Fibroblast of peridontal ligament (primary cell): ENCODE data around the gene ZFYVE28.
"Not testable (repeated sequence)": the region's sequence is repeated elsewhere in the genome, so short reads cannot be mapped to it uniquely, and the experiment has no call there.

Experiments used
- DNase-seq: peaks from one replicate; pipeline ENCODE4 v3.0.0-alpha.2; 2010; ENCODE audit errors: extremely low read depth

Gene ZFYVE28

DNA sequence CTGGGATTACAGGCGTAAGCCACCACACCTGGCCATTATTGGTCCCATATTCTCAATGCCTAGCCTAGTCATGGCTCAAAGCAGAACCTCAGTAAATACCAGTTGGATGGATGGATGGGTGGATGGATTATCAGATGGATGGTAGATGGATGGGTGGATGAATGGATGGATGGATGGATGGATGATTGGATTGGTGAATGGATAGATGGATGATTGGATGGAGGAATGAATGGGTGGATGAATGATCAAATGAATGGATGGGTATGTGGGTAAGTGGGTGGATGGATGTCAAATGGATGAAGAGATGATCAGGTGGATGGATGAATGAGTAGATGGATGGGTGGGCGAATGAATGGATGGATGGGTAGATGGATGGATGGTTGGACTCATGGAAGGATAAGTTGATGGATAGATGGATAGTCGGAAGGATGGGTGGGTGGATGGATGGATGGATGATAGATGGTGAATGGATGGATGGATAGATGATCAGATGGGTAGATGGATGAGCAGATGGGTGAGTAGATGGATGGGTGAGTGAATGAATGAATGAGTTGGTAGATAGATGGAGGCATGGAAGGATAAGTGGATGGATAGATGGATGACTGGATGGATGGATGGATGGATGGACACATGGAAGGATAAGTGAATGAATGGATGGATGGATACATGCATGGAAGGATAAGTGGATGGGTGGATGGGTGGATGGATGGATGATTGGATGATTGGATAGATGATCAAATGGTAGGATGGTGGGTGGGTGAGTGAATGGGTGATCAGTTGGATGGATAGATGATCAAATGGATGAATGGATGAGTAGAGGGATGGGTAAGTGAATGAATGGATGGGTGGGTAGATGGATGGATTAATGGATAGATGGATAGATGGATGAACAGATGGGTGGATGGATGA, 28.5 kb upstream of the ZFYVE28 start:
- DNase-seq = no peak

- DNase-seq = no peak
Observed at GRCh38 chr4:2445571-2445970, 27.1 kb upstream of the ZFYVE28 start.

DNA sequence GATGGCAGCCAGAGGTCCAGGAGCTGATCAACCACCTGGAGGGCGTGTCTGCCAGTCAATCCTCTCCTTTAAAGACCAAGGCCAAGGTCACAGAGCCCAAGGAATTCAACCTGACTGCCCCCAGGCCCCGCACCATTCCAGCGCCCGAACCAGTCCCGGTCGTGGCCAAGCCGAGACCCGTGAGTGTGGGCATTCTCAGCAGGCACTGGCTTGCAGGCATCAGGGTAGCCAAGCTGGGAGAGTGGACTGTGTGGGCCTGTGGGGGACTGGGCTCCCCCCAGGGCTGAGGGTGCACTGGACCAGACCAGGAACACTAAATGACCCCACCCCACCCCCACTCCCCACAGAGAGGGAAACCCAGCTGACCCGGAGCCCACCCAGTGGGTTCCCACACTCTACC, 26.7 kb upstream of the ZFYVE28 start:
- DNase-seq = no peak

DNA sequence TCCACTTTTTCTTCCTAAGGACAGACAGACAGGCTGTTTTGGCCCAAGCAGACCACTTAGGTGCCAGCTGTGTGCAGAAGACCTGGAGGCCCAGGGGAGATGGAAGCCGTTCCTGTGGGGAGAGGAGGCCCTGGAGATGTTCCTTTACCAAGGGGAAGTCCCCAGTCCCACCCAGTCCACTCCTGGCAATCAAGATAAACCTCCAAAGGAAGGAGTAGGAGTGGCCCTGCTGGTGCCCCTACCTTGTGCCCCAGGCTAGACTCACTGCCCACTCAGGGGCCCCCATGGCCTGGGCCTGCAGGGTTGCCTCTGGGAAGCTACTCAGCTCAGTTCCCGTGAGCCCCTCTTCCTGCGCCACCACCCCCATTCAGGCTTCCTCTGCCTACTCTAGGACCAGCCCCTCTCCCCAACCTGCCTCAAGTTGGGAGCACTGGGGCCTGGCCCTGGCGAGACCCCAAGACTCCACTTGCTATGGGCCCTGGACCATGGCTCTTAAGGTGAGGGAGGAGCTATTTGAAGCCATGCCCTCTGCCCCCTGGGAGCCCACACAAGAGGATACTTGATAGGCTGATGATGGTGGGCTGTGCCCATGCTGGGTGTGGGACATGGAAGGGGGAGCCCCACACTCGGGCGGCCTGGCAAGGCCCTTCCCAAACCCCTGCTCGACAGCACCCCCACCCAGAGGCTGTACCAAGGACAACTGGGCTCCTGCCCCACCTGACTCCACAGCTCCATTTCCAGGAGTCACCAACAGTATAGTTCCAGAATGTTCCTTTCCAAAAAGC, 25.7 kb upstream of the ZFYVE28 start:
- no peak for DNase-seq

DNA sequence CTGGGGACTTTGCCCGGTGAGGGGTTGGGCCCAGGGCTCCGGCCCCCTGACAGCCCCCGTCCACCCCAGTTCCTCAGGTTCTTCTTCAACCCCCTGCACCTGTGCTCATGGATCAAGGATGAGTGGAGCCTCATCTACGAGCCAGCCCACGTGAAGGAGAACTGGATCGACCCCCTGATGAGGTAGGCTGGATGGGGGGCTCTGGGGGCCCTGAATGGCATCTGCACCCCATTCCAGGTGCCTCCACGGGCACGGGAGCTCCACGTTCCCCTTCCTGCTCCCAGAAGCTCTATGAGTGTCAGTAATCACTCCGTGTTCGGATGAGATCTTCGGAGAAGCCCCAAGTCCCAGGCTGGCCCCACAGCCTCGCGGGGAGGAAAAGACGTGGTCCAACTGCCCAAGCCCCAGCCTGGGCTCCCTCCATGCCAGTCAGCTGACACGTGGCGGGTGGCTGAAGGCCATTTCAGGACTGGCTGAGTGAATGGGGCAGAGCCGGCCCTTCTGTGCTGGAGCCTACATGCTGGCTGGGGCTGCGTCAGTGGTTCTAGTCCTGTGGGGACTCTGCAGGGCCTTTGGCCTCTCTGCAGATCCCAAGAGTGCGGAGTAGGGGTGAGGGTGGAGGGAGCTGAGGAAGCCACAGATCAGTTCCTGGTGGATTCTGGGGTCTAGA, 24.8 kb upstream of the ZFYVE28 start:
- DNase-seq = no peak

- no peak for DNase-seq
Observed at GRCh38 chr4:2442175-2442993, 23.9 kb upstream of the ZFYVE28 start.

DNA sequence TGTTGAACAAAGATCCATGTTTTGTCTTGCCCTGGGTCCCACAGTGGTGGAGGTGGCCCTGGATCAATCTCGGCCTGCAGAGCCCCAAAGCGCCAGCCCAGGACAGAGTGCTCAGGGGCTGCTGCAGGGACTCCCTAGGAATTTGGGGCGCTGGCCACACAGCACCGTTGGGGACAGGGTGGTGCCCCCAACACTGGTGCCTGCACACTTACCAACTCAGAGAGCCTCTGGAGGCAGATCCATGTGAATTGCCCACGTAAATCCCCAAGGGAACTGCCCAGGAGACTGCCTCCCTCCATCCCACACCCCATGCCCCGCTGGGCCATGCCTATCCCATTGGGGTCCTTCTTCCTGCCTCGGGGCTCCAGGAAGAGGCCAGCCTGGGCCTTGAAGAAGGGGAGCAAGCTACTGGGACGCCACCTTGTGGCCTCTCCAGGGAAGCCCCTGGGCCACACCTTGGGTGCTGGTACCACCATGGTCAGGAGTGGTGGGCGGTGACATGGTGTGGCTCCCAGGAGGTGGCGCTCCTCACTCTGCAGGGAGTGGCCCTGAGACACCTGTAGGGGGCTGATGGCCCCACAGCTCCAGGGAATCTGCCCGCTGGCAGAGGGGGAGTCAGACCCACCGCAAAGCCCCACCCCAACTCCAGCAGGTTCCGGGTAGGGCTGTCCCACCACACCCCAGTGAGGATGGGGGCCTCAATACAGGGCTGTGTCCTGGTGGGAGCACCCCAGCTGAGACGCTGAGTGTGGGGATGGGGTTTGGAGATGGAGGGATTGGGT, 23.1 kb upstream of the ZFYVE28 start:
- DNase-seq = no peak

DNA sequence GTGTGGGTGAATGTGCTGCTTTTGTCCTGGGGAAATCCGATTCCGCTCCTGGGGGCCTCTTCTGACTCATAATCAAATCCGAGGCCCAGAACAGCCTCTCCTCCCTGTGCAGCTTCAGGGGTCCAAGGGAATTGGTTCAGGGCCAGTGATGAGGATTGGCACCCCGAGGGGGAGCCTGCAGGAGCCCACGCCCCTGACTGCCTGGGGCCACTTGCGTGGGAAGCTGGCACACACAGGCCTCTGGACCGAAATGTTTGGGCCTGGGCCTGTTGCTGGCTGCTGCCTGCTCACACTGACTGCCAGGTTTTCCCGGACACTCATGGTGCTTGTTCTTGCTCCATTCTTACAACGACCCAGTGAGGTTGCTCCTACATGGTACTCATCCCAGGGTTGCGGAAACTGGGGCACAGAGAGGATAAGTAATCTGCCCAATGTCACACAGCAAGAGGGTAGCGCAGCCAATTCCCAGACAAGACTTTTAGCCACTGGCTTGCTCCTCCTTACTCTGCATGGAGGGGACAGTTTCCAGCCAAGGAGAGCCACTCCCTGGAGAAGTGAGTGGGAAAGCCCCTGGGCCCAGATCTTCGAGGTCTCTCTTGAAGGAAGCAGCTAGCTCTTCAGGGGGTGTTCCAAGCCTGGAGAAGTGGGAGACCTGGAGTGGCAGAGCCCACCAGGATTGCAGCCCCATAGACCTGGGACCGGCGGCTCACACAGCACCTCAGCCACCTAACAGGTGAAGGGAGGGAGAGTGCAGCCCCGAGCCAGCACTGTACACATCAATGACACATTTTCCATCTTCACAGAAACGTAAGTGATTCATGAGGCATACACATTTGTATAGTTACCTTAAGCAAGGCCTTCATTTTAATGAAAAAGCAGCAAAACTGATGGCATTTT, 20.6 kb upstream of the ZFYVE28 start:
- DNase-seq = no peak

- DNase-seq = no peak
Observed at GRCh38 chr4:2437475-2438215, 19.2 kb upstream of the ZFYVE28 start.

DNA sequence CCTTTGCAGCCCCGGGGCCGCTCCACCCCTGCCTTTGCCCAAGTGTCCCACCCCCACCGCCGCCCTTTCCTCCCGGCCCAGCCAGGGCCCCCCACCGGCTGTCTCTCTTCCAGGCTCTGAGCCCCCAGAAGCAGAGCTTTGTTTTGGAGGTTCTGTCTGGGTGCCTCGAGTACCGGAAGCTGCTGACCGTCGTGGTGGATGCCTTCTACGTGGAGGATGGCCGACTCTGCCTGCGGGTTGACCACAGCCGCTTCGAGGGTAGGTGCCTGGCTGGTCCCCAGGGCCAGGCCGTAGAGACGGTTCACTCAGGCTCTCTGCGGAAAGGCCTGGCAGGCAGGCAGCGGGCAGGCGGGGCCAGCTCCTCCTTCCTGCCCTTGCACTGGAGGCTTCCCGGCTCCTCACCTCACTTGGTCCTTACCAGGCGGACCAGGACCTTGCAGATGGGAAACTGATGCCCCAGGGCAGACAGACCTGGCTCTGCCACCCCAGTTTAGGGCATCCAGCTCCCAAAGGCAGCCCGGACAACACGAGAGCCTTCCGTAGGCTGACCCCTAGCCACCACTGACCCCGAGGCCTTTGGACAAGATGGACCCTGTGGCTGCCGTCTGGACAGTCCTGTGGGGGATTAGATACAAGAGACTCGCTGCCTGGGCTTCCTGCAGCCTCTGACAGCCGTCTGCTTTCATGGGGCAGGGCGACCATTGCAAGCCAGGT, 18.5 kb upstream of the ZFYVE28 start:
- DNase-seq = no peak

- peak; percentile 63 for DNase-seq
Observed at GRCh38 chr4:2436301-2436700, 17.9 kb upstream of the ZFYVE28 start.

DNA sequence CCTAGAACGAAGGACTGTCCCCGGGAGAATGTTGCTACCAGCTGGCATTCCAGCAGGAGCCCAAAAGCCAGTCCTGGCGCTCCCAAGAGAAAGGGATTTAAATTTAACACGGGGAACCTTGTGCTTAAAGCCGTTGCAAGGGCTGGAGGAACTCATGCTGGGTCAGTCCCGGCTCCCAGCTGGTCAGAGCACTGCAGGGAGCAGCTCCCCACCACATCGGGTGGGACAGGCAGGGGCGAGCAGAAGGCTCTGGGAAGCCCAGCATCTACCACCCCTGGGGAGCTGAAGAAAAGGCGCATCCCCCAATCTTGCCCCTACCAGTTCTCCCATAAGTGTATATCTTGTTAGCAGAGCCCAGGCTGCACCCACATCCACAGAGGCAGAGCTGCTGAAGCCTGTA, 16.0 kb upstream of the ZFYVE28 start:
- DNase-seq = no peak

- no peak for DNase-seq
Observed at GRCh38 chr4:2433609-2434350, 15.3 kb upstream of the ZFYVE28 start.

DNA sequence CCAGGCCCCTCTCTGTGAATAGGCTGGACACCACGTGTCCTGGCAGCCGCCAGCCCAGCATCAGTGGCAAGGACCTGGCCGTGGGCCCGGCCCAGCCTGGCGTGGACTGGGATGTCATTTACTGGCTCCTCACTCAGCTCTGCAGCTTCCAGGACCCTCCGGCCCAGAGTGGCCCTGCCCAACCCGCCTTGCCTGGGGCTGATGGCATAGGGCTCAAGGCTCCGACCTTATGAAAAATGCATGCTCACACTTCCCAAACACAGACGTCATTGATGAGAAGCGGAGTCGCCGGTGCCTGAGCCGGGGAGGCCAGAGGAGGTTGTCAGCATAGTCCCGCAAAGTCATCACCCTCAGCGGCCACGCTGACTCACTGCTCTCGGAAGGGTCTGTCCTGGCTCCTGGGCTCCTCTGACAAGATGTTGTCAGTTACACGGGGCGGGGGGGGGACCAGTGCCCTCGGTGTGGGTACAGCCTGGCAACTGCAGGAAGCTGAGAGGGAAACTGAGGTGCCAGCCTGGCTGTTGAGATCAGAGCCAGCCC, 14.6 kb upstream of the ZFYVE28 start:
- no peak for DNase-seq

DNA sequence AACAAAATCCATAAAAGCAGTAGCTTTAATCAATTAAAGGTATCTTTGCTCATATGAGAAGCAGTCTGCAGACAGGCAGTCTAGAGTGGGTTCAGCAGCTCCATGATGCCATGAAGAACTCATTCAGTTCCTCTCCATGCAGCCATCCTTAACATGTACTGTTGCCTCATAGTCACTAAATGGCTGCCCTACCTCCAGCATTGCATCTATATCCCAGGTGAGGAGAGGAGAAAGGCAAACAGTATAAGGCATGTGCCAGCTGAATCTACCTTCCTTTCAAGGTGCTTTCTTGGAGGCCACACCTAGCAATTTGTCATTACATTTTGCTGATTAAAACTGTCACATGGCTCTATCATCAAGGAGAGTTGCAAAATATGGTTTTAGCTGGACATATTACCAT, 13.6 kb upstream of the ZFYVE28 start:
- no peak for DNase-seq

DNA sequence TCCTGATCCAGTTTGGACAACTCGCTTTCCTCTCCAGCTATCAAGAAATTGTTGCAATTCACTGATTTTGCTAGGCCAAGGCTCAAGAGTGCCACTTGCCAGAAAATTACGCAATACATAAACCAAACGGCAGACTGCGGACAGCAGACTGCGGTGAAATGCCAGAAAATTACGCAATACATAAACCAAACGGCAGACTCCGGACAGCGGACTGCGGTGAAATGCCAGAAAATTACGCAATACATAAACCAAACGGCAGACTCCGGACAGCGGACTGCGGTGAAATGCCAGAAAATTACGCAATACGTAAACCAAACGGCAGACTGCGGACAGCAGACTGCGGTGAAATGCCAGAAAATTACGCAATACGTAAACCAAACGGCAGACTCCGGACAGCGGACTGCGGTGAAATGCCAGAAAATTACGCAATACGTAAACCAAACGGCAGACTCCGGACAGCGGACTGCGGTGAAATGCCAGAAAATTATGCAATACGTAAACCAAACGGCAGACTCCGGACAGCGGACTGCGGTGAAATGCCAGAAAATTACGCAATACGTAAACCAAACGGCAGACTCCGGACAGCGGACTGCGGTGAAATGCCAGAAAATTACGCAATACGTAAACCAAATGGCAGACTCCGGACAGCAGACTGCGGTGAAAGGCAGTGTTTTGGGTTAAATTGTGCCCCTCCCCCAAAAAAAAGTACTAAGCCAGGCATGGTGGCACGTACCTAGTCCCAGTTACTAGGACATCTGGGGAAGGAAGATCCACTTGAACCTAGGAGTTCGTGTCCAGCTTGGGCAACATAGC, 11.7 kb upstream of the ZFYVE28 start:
- DNase-seq = not testable (repeated sequence)
